Measurements from ENCODE around the gene ACOT8. TPM values are rescaled to one million over a fixed set of nuclear protein-coding genes. Genes with fewer than 3 reads are reported as not detected.

ACOT8 gene
- total RNA-seq, 4 donors from 2014 or later = 21.9 to 32.6 (median 27.1) TPM

DNA sequence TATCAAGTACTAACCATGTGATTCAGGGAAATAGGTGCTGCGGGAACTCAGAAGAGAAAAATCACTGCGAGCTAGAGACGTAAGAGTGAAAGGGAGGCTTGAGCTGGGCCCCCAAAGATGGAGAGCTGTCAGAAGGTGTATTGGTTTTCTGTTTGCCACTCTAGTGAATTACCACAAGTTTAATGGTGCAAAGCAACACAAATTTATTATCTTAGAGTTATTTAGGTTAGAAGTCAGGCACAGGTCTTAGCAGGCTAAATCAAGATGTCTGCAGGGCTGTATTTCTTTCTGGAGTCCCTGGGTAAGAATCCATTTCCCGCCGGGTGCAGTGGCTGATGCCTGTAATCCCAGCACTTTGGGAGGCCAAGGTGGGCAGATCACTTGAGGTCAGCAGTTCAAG, 2.7 kb upstream of the ACOT8 start:
- TF ChIP-seq, protein P1, sequence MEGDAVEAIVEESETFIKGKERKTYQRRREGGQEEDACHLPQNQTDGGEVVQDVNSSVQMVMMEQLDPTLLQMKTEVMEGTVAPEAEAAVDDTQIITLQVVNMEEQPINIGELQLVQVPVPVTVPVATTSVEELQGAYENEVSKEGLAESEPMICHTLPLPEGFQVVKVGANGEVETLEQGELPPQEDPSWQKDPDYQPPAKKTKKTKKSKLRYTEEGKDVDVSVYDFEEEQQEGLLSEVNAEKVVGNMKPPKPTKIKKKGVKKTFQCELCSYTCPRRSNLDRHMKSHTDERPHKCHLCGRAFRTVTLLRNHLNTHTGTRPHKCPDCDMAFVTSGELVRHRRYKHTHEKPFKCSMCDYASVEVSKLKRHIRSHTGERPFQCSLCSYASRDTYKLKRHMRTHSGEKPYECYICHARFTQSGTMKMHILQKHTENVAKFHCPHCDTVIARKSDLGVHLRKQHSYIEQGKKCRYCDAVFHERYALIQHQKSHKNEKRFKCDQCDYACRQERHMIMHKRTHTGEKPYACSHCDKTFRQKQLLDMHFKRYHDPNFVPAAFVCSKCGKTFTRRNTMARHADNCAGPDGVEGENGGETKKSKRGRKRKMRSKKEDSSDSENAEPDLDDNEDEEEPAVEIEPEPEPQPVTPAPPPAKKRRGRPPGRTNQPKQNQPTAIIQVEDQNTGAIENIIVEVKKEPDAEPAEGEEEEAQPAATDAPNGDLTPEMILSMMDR (IDR thresholded peaks at IDR 0.05; ENCODE audit: low read depth) = no peak

DNA sequence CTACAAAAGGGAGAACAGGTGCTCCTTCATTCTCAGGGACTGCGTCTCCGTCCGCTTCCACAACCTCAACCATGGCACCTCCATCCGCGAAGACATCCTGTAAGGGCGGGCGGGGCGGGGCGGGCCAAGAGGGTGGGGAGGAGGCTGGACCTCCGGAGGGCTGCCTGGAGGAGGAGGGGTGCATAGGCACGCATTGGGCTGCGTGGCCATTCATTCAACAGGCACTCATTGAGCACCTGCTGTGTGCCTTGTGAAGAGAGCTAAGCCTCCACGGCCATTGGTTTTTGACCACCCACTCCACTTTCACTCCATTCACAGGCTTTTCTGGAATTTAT, 657 bp upstream of the ACOT8 start:
- TF ChIP-seq, protein P1 (IDR thresholded peaks at IDR 0.05; ENCODE audit: low read depth) = no peak

DNA sequence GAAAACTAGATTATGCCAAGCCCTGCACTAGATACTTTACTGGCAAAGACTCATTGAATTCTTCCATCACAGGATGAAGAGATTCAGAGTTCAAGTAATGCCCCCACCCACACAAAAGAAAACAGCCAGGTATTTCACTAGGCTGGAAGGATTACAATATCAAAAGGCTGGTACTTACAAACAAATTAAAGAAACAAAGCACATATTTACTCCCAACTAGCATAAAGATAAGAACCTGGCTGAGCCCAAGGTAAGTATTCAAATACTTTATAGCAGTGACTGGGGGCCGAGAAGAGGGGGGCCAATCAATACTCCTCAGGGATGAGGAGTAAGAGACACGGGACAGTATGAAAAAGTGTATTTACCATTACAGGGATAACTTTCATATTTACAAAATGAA, 3.7 kb downstream of the ACOT8 start:
- TF ChIP-seq, protein P1 (IDR thresholded peaks at IDR 0.05; ENCODE audit: low read depth) = no peak

DNA sequence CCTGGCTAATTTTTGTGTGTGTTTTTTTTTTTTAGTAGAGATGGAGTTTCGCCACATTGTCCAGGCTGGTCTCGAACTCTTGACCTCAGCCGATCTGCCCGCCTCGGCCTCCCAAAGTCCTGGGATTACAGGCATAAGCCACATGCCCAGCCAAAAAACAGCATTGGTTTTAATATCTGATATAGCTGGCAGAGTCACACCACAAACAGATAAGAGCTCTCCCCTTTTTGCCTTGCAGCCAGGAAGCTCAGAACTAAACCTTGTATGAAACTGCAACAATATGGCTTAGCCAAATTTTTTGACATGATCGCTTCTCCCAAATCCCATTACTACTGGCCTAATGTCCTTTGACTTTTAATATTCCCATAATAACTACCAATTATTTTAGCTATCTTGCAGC, 4.9 kb downstream of the ACOT8 start:
- TF ChIP-seq, protein P1 (IDR thresholded peaks at IDR 0.05; ENCODE audit: low read depth) = no peak

DNA sequence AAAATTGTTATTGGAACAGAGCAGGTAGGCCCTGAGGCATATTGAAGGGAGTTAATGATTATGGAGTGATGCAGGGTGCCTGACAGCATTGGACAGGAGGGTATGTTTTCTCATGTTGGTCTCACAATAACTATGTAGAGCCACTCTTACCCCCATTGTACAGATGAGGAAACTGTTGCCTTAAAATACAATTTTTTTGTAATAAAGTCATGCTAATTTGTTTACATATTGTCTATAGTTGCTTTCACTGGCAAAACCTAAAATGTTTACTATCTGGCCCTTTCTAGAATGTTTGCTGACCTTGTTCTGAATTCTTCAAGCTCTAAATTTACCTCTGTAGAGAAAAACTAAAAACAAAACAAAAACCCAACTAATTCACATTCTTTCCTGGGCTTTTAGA, 5.7 kb downstream of the ACOT8 start:
- TF ChIP-seq, protein P1 (IDR thresholded peaks at IDR 0.05; ENCODE audit: low read depth) = no peak

DNA sequence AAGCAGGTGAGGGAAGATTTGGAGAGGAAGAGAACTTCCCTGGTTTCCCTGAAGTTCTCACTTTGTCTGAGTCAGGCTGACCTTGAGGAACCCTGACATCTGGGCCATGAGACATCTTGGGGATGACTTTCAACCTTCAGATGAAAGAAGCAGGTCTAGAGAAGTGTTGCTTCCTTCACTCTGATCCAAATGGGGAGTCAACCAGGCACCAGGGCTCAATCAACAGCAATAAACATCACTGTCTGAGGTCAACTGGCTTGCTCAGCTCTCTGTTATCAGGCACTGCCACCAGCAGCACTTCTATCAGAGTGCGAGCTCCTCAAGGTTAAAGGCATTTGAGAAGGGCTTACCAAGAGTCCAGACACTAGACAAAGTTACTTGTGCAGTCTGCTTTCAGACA, 6.3 kb downstream of the ACOT8 start:
- TF ChIP-seq, protein P1 (IDR thresholded peaks at IDR 0.05; ENCODE audit: low read depth) = no peak

DNA sequence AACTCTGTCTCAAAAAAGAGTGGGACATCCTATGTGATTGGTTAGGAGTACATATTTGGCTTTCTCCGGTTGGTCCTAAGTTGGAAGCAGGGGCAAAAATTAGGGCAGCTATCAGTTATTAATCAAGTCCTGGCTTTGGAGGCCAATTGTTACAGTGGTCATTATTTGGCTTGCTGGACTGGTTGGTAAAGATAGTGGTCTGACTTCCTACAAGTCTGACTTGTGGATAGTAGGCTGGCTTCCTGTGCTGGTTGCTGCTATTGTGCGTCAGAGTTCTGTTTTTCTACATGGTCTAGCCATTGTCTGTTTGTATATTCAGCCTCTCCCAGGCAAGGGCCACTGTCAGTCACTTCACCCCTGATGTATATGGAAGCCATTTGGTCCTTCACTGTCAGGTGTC, 7.0 kb downstream of the ACOT8 start:
- TF ChIP-seq, protein P1 (IDR thresholded peaks at IDR 0.05; ENCODE audit: low read depth) = no peak
